Osteoblast (primary cell): Measurements from ENCODE around the gene MYO5C. TPM values are rescaled to one million over a fixed set of nuclear protein-coding genes. Genes with fewer than 3 reads are reported as not detected.

ENCODE experiments used
- DNase-seq: peaks from one replicate; pipeline ENCODE4 v3.0.0; 2011; ENCODE audit warnings: low spot score, mixed read lengths; ENCODE audit not compliant: insufficient read length; ENCODE audit errors: missing footprints
- H2AFZ ChIP-seq: 2 replicates; pipeline ENCODE4 v1.6.0; 2011; ENCODE audit warnings: mild to moderate bottlenecking, low read length
- H3K27ac ChIP-seq: 2 replicates; pipeline ENCODE4 v1.5.1; 2011; ENCODE audit warnings: mild to moderate bottlenecking, low read depth, low read length, moderate library complexity
- H3K27me3 ChIP-seq: 2 replicates; pipeline ENCODE4 v1.6.0; 2012; ENCODE audit warnings: mild to moderate bottlenecking, control low read depth, inconsistent platforms, low read length, moderate library complexity; ENCODE audit not compliant: insufficient read depth
- H3K36me3 ChIP-seq: 2 replicates; pipeline ENCODE4 v1.5.1; 2011; ENCODE audit warnings: mild to moderate bottlenecking, low read length, control low read depth, moderate library complexity; ENCODE audit not compliant: insufficient read depth
- H3K4me1 ChIP-seq: 2 replicates; pipeline ENCODE4 v1.5.1; 2011; ENCODE audit warnings: mild to moderate bottlenecking, low read length, control low read depth, moderate library complexity; ENCODE audit not compliant: insufficient read depth
- H3K4me2 ChIP-seq: 2 replicates; pipeline ENCODE4 v1.6.0; 2011; ENCODE audit warnings: mild to moderate bottlenecking, low read length; ENCODE audit not compliant: insufficient read depth
- H3K4me3 ChIP-seq: fragments of 200-600 bp; sonication (generic); 3 replicates; pipeline ENCODE4 v1.5.1; 2012; ENCODE audit warnings: mild to moderate bottlenecking, low read length, inconsistent platforms; ENCODE audit not compliant: insufficient read depth
- H3K79me2 ChIP-seq: 2 replicates; pipeline ENCODE4 v1.6.0; 2012; ENCODE audit warnings: mild to moderate bottlenecking, low read length, control low read depth, inconsistent platforms; ENCODE audit not compliant: insufficient read depth
- H3K9me3 ChIP-seq: 2 replicates; pipeline ENCODE4 v1.5.1; 2011; ENCODE audit warnings: low read depth, low read length, control low read depth
- H4K20me1 ChIP-seq: 2 replicates; pipeline ENCODE4 v1.6.0; 2012; ENCODE audit warnings: mild to moderate bottlenecking, low read length, control low read depth; ENCODE audit not compliant: insufficient read depth
- total RNA-seq: library from RNA; depleted of rRNA; stranded (reverse); fragments of >200 nt; gene quantifications from 2 replicates; pipeline ENCODE4 v1.2.3, GENCODE V29; 2012
- TF ChIP-seq, protein P1 (sequence below): IDR thresholded peaks from 2 replicates; pipeline ENCODE4 v1.5.1; 2011; ENCODE audit warnings: mild to moderate bottlenecking, low read depth, low read length, moderate library complexity; ENCODE audit errors: extremely low read depth

Gene MYO5C
- total RNA-seq, 1 donor, result under 0.01 TPM

DNA sequence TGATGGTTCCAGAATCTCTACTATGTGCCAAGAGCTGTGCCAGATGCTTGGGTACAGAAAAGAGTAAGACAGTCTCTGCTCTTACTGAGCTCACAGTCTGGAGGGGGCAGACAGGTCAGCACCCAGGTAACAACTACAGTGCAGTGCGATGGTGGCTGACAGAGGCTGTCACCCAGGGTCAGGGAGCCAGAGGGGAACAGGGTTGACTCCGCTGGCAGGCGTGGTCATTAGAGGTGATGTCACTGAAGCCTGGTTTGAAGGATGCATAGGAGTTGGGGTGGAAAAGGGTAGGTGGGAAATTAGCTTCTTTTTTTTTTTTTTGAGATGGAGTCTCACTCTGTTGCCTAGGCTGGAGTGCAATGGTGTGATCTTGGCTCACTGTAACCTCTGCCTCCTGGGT lies 136.0 kb downstream of the MYO5C start:
- no peaks in the 10 kb centered on the region for H3K36me3 ChIP-seq
- H3K4me2 ChIP-seq, result no peak overlapping the region
- H3K79me2 ChIP-seq, result no peaks in the 10 kb centered on the region
- no peak overlapping the region for H3K4me3 ChIP-seq
- TF ChIP-seq, protein P1, sequence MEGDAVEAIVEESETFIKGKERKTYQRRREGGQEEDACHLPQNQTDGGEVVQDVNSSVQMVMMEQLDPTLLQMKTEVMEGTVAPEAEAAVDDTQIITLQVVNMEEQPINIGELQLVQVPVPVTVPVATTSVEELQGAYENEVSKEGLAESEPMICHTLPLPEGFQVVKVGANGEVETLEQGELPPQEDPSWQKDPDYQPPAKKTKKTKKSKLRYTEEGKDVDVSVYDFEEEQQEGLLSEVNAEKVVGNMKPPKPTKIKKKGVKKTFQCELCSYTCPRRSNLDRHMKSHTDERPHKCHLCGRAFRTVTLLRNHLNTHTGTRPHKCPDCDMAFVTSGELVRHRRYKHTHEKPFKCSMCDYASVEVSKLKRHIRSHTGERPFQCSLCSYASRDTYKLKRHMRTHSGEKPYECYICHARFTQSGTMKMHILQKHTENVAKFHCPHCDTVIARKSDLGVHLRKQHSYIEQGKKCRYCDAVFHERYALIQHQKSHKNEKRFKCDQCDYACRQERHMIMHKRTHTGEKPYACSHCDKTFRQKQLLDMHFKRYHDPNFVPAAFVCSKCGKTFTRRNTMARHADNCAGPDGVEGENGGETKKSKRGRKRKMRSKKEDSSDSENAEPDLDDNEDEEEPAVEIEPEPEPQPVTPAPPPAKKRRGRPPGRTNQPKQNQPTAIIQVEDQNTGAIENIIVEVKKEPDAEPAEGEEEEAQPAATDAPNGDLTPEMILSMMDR, result no peak
- H3K4me1 ChIP-seq, result no peaks in the 10 kb centered on the region
- H3K27me3 ChIP-seq, result no peaks in the 10 kb centered on the region
- DNase-seq, result no peak
- H4K20me1 ChIP-seq, result no peaks in the 10 kb centered on the region
- no peak overlapping the region for H3K27ac ChIP-seq
- no peak overlapping the region for H2AFZ ChIP-seq
- no peaks in the 10 kb centered on the region for H3K9me3 ChIP-seq

DNA sequence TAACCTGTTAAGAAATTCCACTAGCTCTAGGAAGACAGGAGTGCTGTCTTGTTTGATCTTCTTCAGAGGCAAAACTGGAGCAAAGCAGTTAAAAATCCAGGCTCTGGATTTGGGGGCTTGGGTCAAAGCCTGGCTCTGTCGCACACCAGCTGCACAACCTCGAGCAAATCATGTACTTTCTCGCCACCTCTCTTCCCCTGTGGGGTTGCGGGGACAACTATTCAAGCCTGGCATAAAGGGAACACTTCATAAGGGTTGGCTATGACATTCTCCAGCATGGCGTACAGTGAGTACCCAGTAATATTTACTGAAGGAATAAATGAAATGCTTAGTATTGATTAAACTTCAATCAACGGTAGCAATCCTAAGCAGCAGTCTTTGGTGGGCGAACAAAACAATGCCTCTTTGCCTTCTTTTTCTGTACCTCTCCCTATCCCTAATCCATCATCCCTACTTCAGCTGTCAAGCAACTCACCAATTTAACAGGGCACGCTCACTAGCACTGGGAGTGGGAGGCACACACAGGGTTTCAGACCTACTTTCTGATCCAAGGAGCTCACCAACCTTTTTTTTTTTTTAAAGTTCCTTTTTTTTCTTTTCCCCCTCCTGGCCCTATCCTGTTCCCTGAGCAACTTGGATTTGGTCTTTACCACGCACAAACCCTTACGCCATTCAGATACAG lies 137.4 kb downstream of the MYO5C start:
- Histone ChIP-seq H3K4me1 (no peaks in the 10 kb centered on the region), H3K4me3 (no peak overlapping the region), H3K4me2 (no peak overlapping the region), H3K9me3 (no peaks in the 10 kb centered on the region), H3K27ac (no peak overlapping the region), H2AFZ (no peak overlapping the region), H3K36me3 (no peaks in the 10 kb centered on the region), H3K27me3 (no peaks in the 10 kb centered on the region), H3K79me2 (no peaks in the 10 kb centered on the region), H4K20me1 (no peaks in the 10 kb centered on the region)
- DNase-seq, result no peak
- TF ChIP-seq, protein P1, result no peak

DNA sequence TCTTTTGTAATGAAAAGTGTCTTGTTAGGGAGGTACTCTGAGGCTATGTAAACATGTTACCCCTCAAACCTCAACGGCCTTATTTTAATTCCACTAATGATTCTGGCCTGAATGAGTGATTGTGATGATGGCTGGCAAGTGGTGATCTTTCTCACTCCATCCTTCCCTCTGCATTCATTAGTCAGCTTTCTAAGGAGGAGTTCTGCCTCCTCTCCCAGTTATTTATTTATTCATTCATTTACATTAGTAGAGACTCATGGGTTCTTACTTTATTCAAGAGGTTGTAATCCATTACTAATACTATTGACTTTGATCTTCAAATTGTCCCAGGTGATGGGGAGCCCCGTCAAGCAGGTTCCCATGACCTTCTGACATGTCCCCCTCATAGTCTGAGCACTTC lies 139.7 kb downstream of the MYO5C start:
- Histone ChIP-seq H2AFZ (no peak overlapping the region), H3K79me2 (no peaks in the 10 kb centered on the region), H3K9me3 (no peaks in the 10 kb centered on the region), H3K27ac (no peak overlapping the region), H3K36me3 (no peaks in the 10 kb centered on the region), H3K27me3 (no peaks in the 10 kb centered on the region), H4K20me1 (no peaks in the 10 kb centered on the region), H3K4me3 (no peak overlapping the region), H3K4me1 (no peaks in the 10 kb centered on the region), H3K4me2 (no peak overlapping the region)
- TF ChIP-seq, protein P1, result no peak
- no peak for DNase-seq

DNA sequence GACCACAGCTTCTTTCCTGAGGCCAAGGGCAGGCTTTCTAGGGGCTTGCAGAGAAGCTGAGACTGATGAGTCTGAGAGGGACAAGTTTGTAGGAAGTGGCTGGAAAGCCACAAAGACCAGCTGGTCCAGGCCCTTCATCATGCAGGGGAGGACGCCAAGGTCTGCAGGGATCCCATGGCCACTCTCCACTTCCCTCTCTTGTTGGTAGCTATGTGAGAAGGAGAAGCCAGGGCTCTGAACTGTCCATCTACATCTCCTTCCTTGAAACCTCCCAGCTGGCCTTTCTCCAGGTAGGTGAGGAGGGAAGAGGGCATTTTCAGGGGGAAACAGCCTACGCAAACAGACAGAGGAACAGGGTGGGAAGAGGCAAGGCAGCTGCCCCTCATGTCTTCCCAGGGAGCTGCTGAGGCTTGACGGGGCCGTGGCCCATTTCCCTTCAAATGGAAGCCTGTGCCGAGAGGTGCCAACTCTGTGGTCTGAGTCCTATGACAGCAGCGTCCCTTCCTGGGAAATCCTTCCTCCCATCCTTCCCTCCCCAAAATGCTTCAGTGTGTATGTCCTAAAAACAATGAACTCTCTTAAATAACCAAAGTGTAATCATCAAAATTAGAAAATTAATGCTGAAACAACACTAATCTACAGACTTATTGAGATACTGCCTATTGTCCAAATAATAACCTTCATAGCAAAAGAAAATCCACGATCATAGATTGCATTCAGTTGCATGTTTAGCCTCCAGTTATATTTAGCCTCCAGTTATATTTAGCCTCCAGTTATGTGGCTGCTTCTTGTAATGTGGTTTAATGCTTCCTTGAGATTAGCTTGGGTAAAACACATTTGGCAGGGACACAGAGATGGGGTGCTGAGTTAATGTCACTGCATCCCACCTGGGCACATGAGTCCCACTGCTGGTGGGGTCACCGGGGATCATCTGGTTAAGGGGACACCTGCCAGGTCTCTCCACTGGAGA lies 140.4 kb downstream of the MYO5C start:
- H3K27ac ChIP-seq, result no peak overlapping the region
- H3K79me2 ChIP-seq, result no peaks in the 10 kb centered on the region
- no peaks in the 10 kb centered on the region for H3K9me3 ChIP-seq
- no peaks in the 10 kb centered on the region for H3K27me3 ChIP-seq
- no peak overlapping the region for H2AFZ ChIP-seq
- no peak for DNase-seq
- H3K4me2 ChIP-seq, result no peak overlapping the region
- no peaks in the 10 kb centered on the region for H3K4me1 ChIP-seq
- TF ChIP-seq, protein P1, result no peak
- no peaks in the 10 kb centered on the region for H3K36me3 ChIP-seq
- no peaks in the 10 kb centered on the region for H4K20me1 ChIP-seq
- no peak overlapping the region for H3K4me3 ChIP-seq
